TTC549 (cell line): ENCODE data around the gene TLN1.

Experiments
- FAIRE-seq: peaks from 2 replicates; lab custom pipeline; 2012; peaks lifted over from hg19 to GRCh38; lab: Jason Lieb, UNC

The TLN1 gene

GRCh38 chr9:35750256-35750531 is 18.2 kb upstream of the TLN1 start:
- FAIRE-seq = no peak

- no peak for FAIRE-seq
These were observed 17.7 kb upstream of the TLN1 start for GRCh38 chr9:35749515-35750255.

- no peak for FAIRE-seq
These were observed 17.0 kb upstream of the TLN1 start, which contains the start of the genes GBA2 and RGP1 for GRCh38 chr9:35748858-35749514. Gene GBA2, minus strand, starts transcription at chr9:35749228. Its CDS starts 524 bp downstream, at chr9:35748704. Gene RGP1, plus strand, starts transcription at chr9:35749287. Its CDS starts 469 bp downstream, at chr9:35749756.

GRCh38 chr9:35748242-35748857 is 16.4 kb upstream of the TLN1 start:
- no peak for FAIRE-seq

GRCh38 chr9:35746583-35746982 is 14.6 kb upstream of the TLN1 start:
- FAIRE-seq = no peak

- no peak for FAIRE-seq
These were observed 13.6 kb upstream of the TLN1 start for GRCh38 chr9:35745569-35745968.

GRCh38 chr9:35743880-35744518 is 12.0 kb upstream of the TLN1 start:
- FAIRE-seq = no peak

GRCh38 chr9:35743452-35743851 is 11.5 kb upstream of the TLN1 start:
- no peak for FAIRE-seq

GRCh38 chr9:35741740-35742139 is 9.7 kb upstream of the TLN1 start:
- FAIRE-seq = no peak

GRCh38 chr9:35740243-35740642 is 8.2 kb upstream of the TLN1 start:
- FAIRE-seq = no peak

GRCh38 chr9:35738924-35739323 is 6.9 kb upstream of the TLN1 start:
- no peak for FAIRE-seq

GRCh38 chr9:35738186-35738585 is 6.2 kb upstream of the TLN1 start:
- no peak for FAIRE-seq

- FAIRE-seq = no peak
These were observed 5.1 kb upstream of the TLN1 start for GRCh38 chr9:35737143-35737542.

- FAIRE-seq = peak; percentile 38
These were observed 4.2 kb upstream of the TLN1 start for GRCh38 chr9:35736201-35736633.

GRCh38 chr9:35734096-35734495 is 2.1 kb upstream of the TLN1 start:
- no peak for FAIRE-seq

GRCh38 chr9:35732800-35733541 is 976 bp upstream of the TLN1 start:
- FAIRE-seq = no peak

- no peak for FAIRE-seq
These were observed 395 bp downstream of the TLN1 start for GRCh38 chr9:35731415-35732184.

- FAIRE-seq = no peak
These were observed 1.5 kb downstream of the TLN1 start for GRCh38 chr9:35730486-35730854.

- no peak for FAIRE-seq
These were observed 2.1 kb downstream of the TLN1 start for GRCh38 chr9:35729700-35730485.

GRCh38 chr9:35729101-35729500 is 2.9 kb downstream of the TLN1 start:
- FAIRE-seq = no peak
